Measurements from ENCODE around the gene MED25.

The MED25 gene

GRCh38 chr19:49799798-49800376 is 18.2 kb upstream of the MED25 start:
- DNase-seq: no peak

GRCh38 chr19:49800771-49801170 is 17.3 kb upstream of the MED25 start:
- no peak for DNase-seq

- DNase-seq: no peak
These were observed 16.6 kb upstream of the MED25 start for GRCh38 chr19:49801401-49801888.

- no peak for DNase-seq
These were observed 16.0 kb upstream of the MED25 start for GRCh38 chr19:49801966-49802661.

- no peak for DNase-seq
These were observed 15.1 kb upstream of the MED25 start for GRCh38 chr19:49802836-49803528.

- DNase-seq: no peak
These were observed 14.6 kb upstream of the MED25 start for GRCh38 chr19:49803529-49803856.

GRCh38 chr19:49805822-49806619 is 12.1 kb upstream of the MED25 start:
- DNase-seq: no peak

GRCh38 chr19:49806620-49806959 is 11.5 kb upstream of the MED25 start:
- DNase-seq: no peak

- no peak for DNase-seq
These were observed 10.8 kb upstream of the MED25 start for GRCh38 chr19:49807058-49807903.

- DNase-seq: no peak
These were observed 10.0 kb upstream of the MED25 start for GRCh38 chr19:49807904-49808675.

- peak; percentile 90 for DNase-seq
These were observed 9.4 kb upstream of the MED25 start for GRCh38 chr19:49808711-49809159.

- DNase-seq: peak; percentile 47
These were observed 8.7 kb upstream of the MED25 start for GRCh38 chr19:49809160-49809940.

GRCh38 chr19:49809941-49810389 is 8.1 kb upstream of the MED25 start:
- DNase-seq: no peak

- DNase-seq: no peak
These were observed 6.8 kb upstream of the MED25 start for GRCh38 chr19:49811328-49811727.

GRCh38 chr19:49812452-49812996 is 5.6 kb upstream of the MED25 start:
- DNase-seq: no peak

GRCh38 chr19:49812997-49813861 is 4.9 kb upstream of the MED25 start, which contains the start of gene FUZ:
Gene FUZ, minus strand, starts transcription at chr19:49813292. Its CDS starts 186 bp downstream, at chr19:49813106.
- peak; percentile 92 for DNase-seq

- DNase-seq: no peak
These were observed 4.1 kb upstream of the MED25 start for GRCh38 chr19:49814010-49814409.

GRCh38 chr19:49816590-49816989 is 1.5 kb upstream of the MED25 start:
- no peak for DNase-seq

All from activated CD4-positive, alpha-beta T cell treated with anti-CD3 and anti-CD28 coated beads, Interleukin-2, amount 50 U/mL, for 1 hour (primary cell).